IMR-90 (cell line): ENCODE data around the gene TSC2. TPM values are rescaled to one million over a fixed set of nuclear protein-coding genes. Genes with fewer than 3 reads are reported as not detected.

Experiments used
- ATAC-seq: fragments of 200-7000 bp; cut with Tn5 transposase; 2 replicates; pipeline ENCODE4 v1.9.1; 2020; ENCODE audit warnings: low read depth, mild to moderate bottlenecking, moderate library complexity
- BruUV-seq: library from RNA; stranded (reverse); fragments of 400-500 nt; replicated peaks from 2 replicates; lab custom pipeline; 2021; lab: Mats Ljungman, UMichigan
- CTCF ChIA-PET: fragments of 300-600 bp; formaldehyde crosslinking; extraction: SDS; loops from one replicate; lab custom pipeline; 2021; ENCODE audit warnings: antibody characterized with exemption; lab: Yijun Ruan, JAX
- POLR2A ChIA-PET: fragments of 300-600 bp; sonication (Branson Sonifier 250); formaldehyde crosslinking; loops from one replicate; lab custom pipeline; 2022; ENCODE audit warnings: antibody characterized with exemption; ENCODE audit not compliant: unreplicated experiment; lab: Charles Lee
- DNase-seq: peaks from one replicate; pipeline ENCODE4 v3.0.0; 2013
- H2AFZ ChIP-seq: replicated peaks from 2 replicates; pipeline ENCODE3; 2013; ENCODE audit warnings: low read length, mild to moderate bottlenecking; ENCODE audit not compliant: poor library complexity
- H2AK5ac ChIP-seq: 2 replicates; pipeline ENCODE4 v1.6.1; 2013; ENCODE audit warnings: low read depth, low read length, inconsistent platforms
- H2AK9ac ChIP-seq: replicated peaks from 2 replicates; pipeline ENCODE3; 2013; ENCODE audit warnings: mild to moderate bottlenecking, low read depth, low read length, moderate library complexity; ENCODE audit not compliant: poor library complexity
- H2BK120ac ChIP-seq: 2 replicates; pipeline ENCODE4 v1.6.1; 2013; ENCODE audit warnings: low read depth, low read length, inconsistent platforms
- H2BK15ac ChIP-seq: 3 replicates; pipeline ENCODE4 v1.6.1; 2013; ENCODE audit warnings: low read depth, low read length, inconsistent platforms
- H2BK20ac ChIP-seq: 2 replicates; pipeline ENCODE4 v1.6.1; 2013; ENCODE audit warnings: low read depth, mild to moderate bottlenecking, inconsistent platforms, low read length, moderate library complexity
- H2BK5ac ChIP-seq: 2 replicates; pipeline ENCODE4 v1.6.1; 2013; ENCODE audit warnings: mild to moderate bottlenecking, low read depth, low read length, inconsistent platforms; ENCODE audit not compliant: poor library complexity, severe bottlenecking
- H3K14ac ChIP-seq: replicated peaks from 2 replicates; pipeline ENCODE4 v1.6.1; 2013; ENCODE audit warnings: low read depth, low read length, inconsistent platforms
- H3K18ac ChIP-seq: 2 replicates; pipeline ENCODE4 v1.6.1; 2013; ENCODE audit warnings: low read depth, low read length, control low read depth
- H3K23ac ChIP-seq: 2 replicates; pipeline ENCODE4 v1.6.1; 2013; ENCODE audit warnings: low read depth, low read length, inconsistent platforms
- H3K27ac ChIP-seq: 2 replicates; pipeline ENCODE4 v1.5.1; 2013; ENCODE audit warnings: mild to moderate bottlenecking, control low read depth, low read length; ENCODE audit not compliant: insufficient read depth
- H3K27me3 ChIP-seq: 2 replicates; pipeline ENCODE4 v1.6.1; 2013; ENCODE audit warnings: low read length; ENCODE audit not compliant: control insufficient read depth, insufficient read depth
- H3K36me3 ChIP-seq: 2 replicates; pipeline ENCODE4 v1.6.1; 2013; ENCODE audit warnings: low read length, mixed read lengths; ENCODE audit not compliant: control insufficient read depth, insufficient read depth
- H3K4ac ChIP-seq: 2 replicates; pipeline ENCODE4 v1.6.1; 2013; ENCODE audit warnings: low read depth, low read length, inconsistent platforms
- H3K4me1 ChIP-seq: 2 replicates; pipeline ENCODE4 v1.6.1; 2013; ENCODE audit warnings: low read length, mixed read lengths; ENCODE audit not compliant: control insufficient read depth, insufficient read depth
- H3K4me2 ChIP-seq: 2 replicates; pipeline ENCODE4 v1.6.1; 2013; ENCODE audit warnings: low read depth, mild to moderate bottlenecking, control low read depth, low read length, moderate library complexity
- H3K4me3 ChIP-seq: 2 replicates; pipeline ENCODE4 v1.5.1; 2013; ENCODE audit warnings: low read depth, mild to moderate bottlenecking, control low read depth, low read length, moderate library complexity; ENCODE audit not compliant: insufficient read depth
- H3K56ac ChIP-seq: 2 replicates; pipeline ENCODE4 v1.6.1; 2013; ENCODE audit warnings: low read length, inconsistent platforms; ENCODE audit not compliant: insufficient read depth; ENCODE audit errors: extremely low read depth
- H3K79me1 ChIP-seq, 2 experiments: 2 replicates each; pipeline ENCODE4 v1.6.1; 2013; ENCODE audit warnings: low read length in 2 of 2, inconsistent platforms in 1 of 2, low read depth in 1 of 2
- H3K9ac ChIP-seq: 2 replicates; pipeline ENCODE4 v1.6.1; 2013; ENCODE audit warnings: low read depth, low read length, control low read depth
- H3K9me1 ChIP-seq: 2 replicates; pipeline ENCODE4 v1.6.1; 2013; ENCODE audit warnings: low read length, inconsistent platforms; ENCODE audit not compliant: insufficient read depth
- H3K9me3 ChIP-seq: 2 replicates; pipeline ENCODE4 v1.6.1; 2013; ENCODE audit warnings: low read length; ENCODE audit not compliant: control insufficient read depth, insufficient read depth
- H4K20me1 ChIP-seq: 2 replicates; pipeline ENCODE4 v1.6.1; 2013; ENCODE audit warnings: low read length, inconsistent platforms; ENCODE audit not compliant: insufficient read depth
- H4K5ac ChIP-seq: 2 replicates; pipeline ENCODE4 v1.6.1; 2013; ENCODE audit warnings: mild to moderate bottlenecking, low read depth, low read length, control low read depth
- H4K8ac ChIP-seq, 2 experiments: 2 replicates each; pipeline ENCODE4 v1.6.1; 2013; ENCODE audit warnings: low read depth in 2 of 2, low read length in 2 of 2, control low read depth in 1 of 2, inconsistent platforms in 1 of 2
- H4K91ac ChIP-seq: 2 replicates; pipeline ENCODE4 v1.6.1; 2013; ENCODE audit warnings: low read depth, low read length, inconsistent platforms; ENCODE audit not compliant: insufficient read depth
- BHLHE40 ChIP-seq: fragments of 150-350 bp; IDR thresholded peaks from 2 replicates; pipeline ENCODE4 v1.6.1; 2016; ENCODE audit warnings: mild to moderate bottlenecking, low read depth, low read length
- CEBPB ChIP-seq: IDR thresholded peaks from 2 replicates; pipeline ENCODE4 v1.6.1; 2012; ENCODE audit warnings: low read depth, low read length, improper control_type of control experiment
- CHD1 ChIP-seq: IDR thresholded peaks from 2 replicates; pipeline ENCODE4 v1.6.1; 2012; ENCODE audit warnings: low read depth, low read length, improper control_type of control experiment
- FOS ChIP-seq: fragments of 150-350 bp; IDR thresholded peaks from 2 replicates; pipeline ENCODE4 v1.6.1; 2016; ENCODE audit warnings: low read depth, low read length
- MAFK ChIP-seq: IDR thresholded peaks from 2 replicates; pipeline ENCODE4 v1.6.1; 2012; ENCODE audit warnings: low read depth, low read length, improper control_type of control experiment
- MAZ ChIP-seq: IDR thresholded peaks from 2 replicates; pipeline ENCODE4 v1.6.1; 2012; ENCODE audit warnings: low read depth, mild to moderate bottlenecking, low read length, improper control_type of control experiment, moderate library complexity, borderline replicate concordance
- NFE2L2 ChIP-seq: fragments of 150-350 bp; IDR thresholded peaks from 2 replicates; pipeline ENCODE4 v1.6.1; 2016; ENCODE audit warnings: low read depth, mild to moderate bottlenecking, low read length
- POLR2A ChIP-seq: IDR thresholded peaks from 2 replicates; pipeline ENCODE4 v1.6.1; 2012; ENCODE audit warnings: mild to moderate bottlenecking, low read depth, low read length
- RAD21 ChIP-seq: IDR thresholded peaks from 2 replicates; pipeline ENCODE4 v1.6.1; 2012; ENCODE audit warnings: low read length, improper control_type of control experiment
- RFX5 ChIP-seq: IDR thresholded peaks from 2 replicates; pipeline ENCODE4 v1.8.0; 2012; ENCODE audit warnings: low read depth, mild to moderate bottlenecking, low read length, moderate library complexity
- SMC3 ChIP-seq: fragments of 150-350 bp; IDR thresholded peaks from 2 replicates; pipeline ENCODE4 v1.6.1; 2016; ENCODE audit warnings: low read depth, mild to moderate bottlenecking, antibody characterized with exemption, low read length, moderate library complexity
- WGBS, 2 experiments: methylation state at CpG; one replicate each; pipeline versions ENCODE4 v1.1.5 to v1.1.7; 2013; ENCODE audit warnings: missing lambda C conversion rate in 2 of 2; ENCODE audit not compliant: insufficient read length in 1 of 2; ENCODE audit errors: extremely low coverage in 2 of 2; 5-methylcytosine and 5-hydroxymethylcytosine counted together
- dilution Hi-C: fragments of 300-500 bp; cut with HindIII; formaldehyde crosslinking; loops from one replicate; pipeline ENCODE4 v1.14.3; 2018; ENCODE audit warnings: low sequenced_read_pairs; ENCODE audit not compliant: unreplicated experiment
- in situ Hi-C: fragments of 300-500 bp; cut with MboI; formaldehyde crosslinking; loops from 3 replicates; pipeline ENCODE4 v1.14.3; 2019; ENCODE audit warnings: low sequenced_read_pairs, inconsistent platforms, mixed read lengths
- intact Hi-C: fragments of 100-400 bp; cut with micrococcal nuclease; formaldehyde crosslinking; loops from 2 replicates; pipeline ENCODE4 v1.10.0; 2022
- polyA plus RNA-seq, 3 experiments: library from polyadenylated mRNA; depleted of rRNA; stranded (reverse); fragments of >200 nt; gene quantifications; 2 replicates each; pipeline ENCODE4 v1.2.3, GENCODE V29; 2012; ENCODE audit warnings: low replicate concordance in 1 of 3
- total RNA-seq: library from RNA; depleted of rRNA; stranded (reverse); fragments of >200 nt; gene quantifications from 2 replicates; pipeline ENCODE4 v1.2.3, GENCODE V29; 2012
- TF ChIP-seq, protein P1 (sequence below): fragments of 150-350 bp; IDR thresholded peaks from 2 replicates; pipeline ENCODE4 v1.6.1; 2017; ENCODE audit warnings: mild to moderate bottlenecking, antibody characterized with exemption, low read length, low read depth
- TF ChIP-seq, protein P2 (sequence below): fragments of 150-350 bp; IDR thresholded peaks from 2 replicates; pipeline ENCODE4 v1.6.1; 2016; ENCODE audit warnings: low read depth, mild to moderate bottlenecking, low read length, moderate library complexity, borderline replicate concordance

Gene TSC2
- total and polyA plus RNA-seq, 2 of the 4 experiments (the other 2 are of a cell fraction): 31.4 to 88.6 TPM

DNA sequence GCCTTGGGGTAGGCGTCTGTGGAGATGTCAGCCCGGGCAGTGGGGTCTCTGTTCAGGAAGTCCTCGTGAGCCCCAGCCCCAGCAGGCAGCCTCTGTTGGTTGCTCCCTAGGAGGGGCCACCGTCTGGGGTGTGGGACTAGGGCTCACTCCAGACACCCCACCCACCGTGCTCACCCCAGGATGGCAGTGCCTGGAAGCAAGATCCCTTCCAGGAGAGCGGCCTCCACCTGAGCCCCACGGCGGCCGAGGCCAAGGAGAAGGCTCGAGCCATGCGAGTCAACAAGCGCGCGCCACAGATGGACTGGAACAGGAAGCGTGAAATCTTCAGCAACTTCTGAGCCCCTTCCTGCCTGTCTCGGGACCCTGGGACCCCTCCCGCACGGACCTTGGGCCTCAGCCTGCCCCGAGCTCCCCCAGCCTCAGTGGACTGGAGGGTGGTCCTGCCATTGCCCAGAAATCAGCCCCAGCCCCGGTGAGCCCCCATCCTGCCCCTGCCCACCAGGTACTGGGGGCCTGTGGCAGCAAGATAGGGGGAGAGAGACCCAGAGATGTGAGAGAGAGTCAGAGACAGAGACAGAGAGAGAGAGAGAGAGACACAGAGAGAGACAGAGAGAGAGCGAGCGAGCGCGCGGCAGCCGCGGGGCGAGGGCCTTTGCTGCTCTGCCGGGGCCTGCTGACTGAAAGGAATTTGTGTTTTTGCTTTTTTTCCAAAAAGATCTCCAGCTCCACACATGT is 10.0 kb upstream of the TSC2 start (continued):
- TF ChIP-seq RAD21 (no peak), CHD1 (no peak)

DNA sequence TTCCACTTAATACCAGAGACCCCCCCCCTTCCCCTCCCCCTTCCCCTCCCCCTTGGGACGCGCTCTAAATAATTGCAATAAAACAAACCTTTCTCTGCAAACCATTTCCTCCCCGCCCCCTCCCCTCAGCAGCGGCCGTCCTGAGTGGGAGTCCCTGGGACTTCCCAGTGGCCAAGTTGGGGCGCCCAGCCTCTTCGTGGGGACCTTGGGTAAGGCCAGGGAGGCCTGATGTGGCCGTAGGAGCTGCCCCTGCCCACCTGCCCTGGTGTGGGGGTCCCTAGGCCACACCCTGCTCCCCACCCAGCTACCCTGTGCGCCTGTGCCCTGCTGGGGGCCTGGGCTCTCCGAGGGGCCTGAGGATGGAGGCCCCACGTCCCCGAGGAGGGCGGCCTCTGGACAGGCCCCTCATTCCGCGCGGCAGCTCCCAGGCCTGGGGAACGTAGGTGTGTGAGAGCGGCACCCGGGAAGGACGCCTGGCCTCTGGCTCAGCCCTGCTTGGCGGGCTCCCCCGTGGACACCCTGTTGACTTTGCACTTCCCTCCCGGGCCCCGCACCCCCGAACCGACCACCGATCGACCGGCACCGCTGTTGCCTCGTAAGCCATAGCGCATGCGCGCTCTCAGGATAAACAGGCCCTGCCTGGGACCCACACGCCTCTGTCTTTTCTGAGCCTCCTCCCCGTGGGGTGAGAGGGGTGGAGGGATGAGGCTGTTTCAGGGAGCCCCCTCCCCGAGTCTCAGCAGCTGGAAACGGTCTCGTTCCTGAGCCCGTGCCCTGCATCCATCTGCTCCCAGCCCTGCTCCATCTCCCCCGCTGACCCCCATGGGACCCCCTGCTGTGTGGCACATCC is 9.2 kb upstream of the TSC2 start:
- Histone ChIP-seq H2AK9ac (peak overlapping the region; percentile 99), H3K56ac (peak overlapping the region; percentile 54; the same call in 1 of the 2 replicates), H4K91ac (peak overlapping the region; percentile 100), H3K4me3 (no peak overlapping the region), H2AFZ (peak overlapping the region; percentile 85), H3K27ac (peak overlapping the region; percentile 93), H3K4me1 (peaks cover 64% of the 10 kb centered on the region), H2BK20ac (peak overlapping the region; percentile 82), H3K4ac (peak overlapping the region; percentile 96), H3K9me3 (no peaks in the 10 kb centered on the region), H3K9ac (peak overlapping the region; percentile 47), H3K4me2 (peak overlapping the region; percentile 9; the same call in 1 of the 2 replicates), H3K23ac (peak overlapping the region; percentile 83), H4K20me1 (no peaks in the 10 kb centered on the region), H3K14ac (peak overlapping the region; percentile 87), H3K36me3 (peaks cover 33% of the 10 kb centered on the region; the same call in 1 of the 2 replicates), H2AK5ac (peak overlapping the region; percentile 99), H4K5ac (peak overlapping the region; percentile 87), H2BK120ac (peak overlapping the region; percentile 98), H3K79me1 (peaks cover 17 to 55% of the 10 kb centered on the region in 2 experiments; a peak in 3 of 4 replicates), H3K27me3 (no peaks in the 10 kb centered on the region), H3K18ac (peak overlapping the region; percentile 89), H4K8ac (peak overlapping the region; percentile 79 to 99), H3K9me1 (peaks cover 19% of the 10 kb centered on the region), H2BK5ac (peak overlapping the region; percentile 96), H2BK15ac (peak overlapping the region; percentile 85)
- WGBS, 2 experiments: 61% methylated on average over 8 of the region's 41 CpGs; no CpG with 5 or more reads in 1 of the 2 experiments
- BruUV-seq: no TSS peak
- no peak for ATAC-seq
- ChIA-PET CTCF (no interaction called here), POLR2A (interaction anchor here (0.5 kb wide), 1 partner anchor 43 kb away, joined by 7 read pairs; no protein-coding TSS in a partner anchor)
- dilution Hi-C loops (no loop called here), intact Hi-C loops (loop anchor here (1.0 kb wide), 1 partner anchor 15 kb away; no protein-coding TSS in a partner anchor), in situ Hi-C loops (no loop called here)
- DNase-seq: no peak
- TF ChIP-seq SMC3 (no peak), BHLHE40 (no peak), NFE2L2 (no peak), MAZ (no peak), CHD1 (no peak), RFX5 (no peak), MAFK (no peak), POLR2A (no peak), FOS (no peak), CEBPB (no peak)
- TF ChIP-seq, protein P1, sequence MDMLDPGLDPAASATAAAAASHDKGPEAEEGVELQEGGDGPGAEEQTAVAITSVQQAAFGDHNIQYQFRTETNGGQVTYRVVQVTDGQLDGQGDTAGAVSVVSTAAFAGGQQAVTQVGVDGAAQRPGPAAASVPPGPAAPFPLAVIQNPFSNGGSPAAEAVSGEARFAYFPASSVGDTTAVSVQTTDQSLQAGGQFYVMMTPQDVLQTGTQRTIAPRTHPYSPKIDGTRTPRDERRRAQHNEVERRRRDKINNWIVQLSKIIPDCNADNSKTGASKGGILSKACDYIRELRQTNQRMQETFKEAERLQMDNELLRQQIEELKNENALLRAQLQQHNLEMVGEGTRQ: no peak
- TF ChIP-seq, protein P2, sequence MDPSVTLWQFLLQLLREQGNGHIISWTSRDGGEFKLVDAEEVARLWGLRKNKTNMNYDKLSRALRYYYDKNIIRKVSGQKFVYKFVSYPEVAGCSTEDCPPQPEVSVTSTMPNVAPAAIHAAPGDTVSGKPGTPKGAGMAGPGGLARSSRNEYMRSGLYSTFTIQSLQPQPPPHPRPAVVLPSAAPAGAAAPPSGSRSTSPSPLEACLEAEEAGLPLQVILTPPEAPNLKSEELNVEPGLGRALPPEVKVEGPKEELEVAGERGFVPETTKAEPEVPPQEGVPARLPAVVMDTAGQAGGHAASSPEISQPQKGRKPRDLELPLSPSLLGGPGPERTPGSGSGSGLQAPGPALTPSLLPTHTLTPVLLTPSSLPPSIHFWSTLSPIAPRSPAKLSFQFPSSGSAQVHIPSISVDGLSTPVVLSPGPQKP: no peak
